Neural progenitor cell (in vitro differentiated cells): ENCODE results near the gene NCDN. TPM values are rescaled to one million over a fixed set of nuclear protein-coding genes. Genes with fewer than 3 reads are reported as not detected.

ENCODE experiments used
- DNase-seq: peaks from one replicate; pipeline ENCODE4 v3.0.0-alpha.2; 2016; ENCODE audit warnings: low spot score
- H2AFZ ChIP-seq: fragments of 200-600 bp; sonication (generic); replicated peaks from 2 replicates; pipeline ENCODE4 v1.6.1; 2016; ENCODE audit warnings: antibody characterized with exemption
- H3F3A ChIP-seq: fragments of 200-600 bp; sonication (generic); 2 replicates; pipeline ENCODE4 v1.6.1; 2016; ENCODE audit warnings: antibody characterized with exemption, low read depth
- H3K27ac ChIP-seq: fragments of 200-600 bp; sonication (generic); 2 replicates; pipeline ENCODE4 v1.5.1; 2016; ENCODE audit warnings: mild to moderate bottlenecking
- H3K27me3 ChIP-seq: fragments of 200-600 bp; sonication (generic); 2 replicates; pipeline ENCODE4 v1.6.1; 2016; ENCODE audit warnings: mild to moderate bottlenecking, moderate library complexity
- H3K36me3 ChIP-seq: fragments of 200-600 bp; sonication (generic); 2 replicates; pipeline ENCODE4 v1.5.1; 2016
- H3K4me1 ChIP-seq: fragments of 200-600 bp; sonication (generic); 2 replicates; pipeline ENCODE4 v1.6.1; 2016; ENCODE audit warnings: mixed run types
- H3K4me2 ChIP-seq: fragments of 200-600 bp; sonication (generic); 2 replicates; pipeline ENCODE4 v1.6.1; 2016
- H3K4me3 ChIP-seq: fragments of 200-600 bp; sonication (generic); 2 replicates; pipeline ENCODE4 v1.5.1; 2016
- H3K79me2 ChIP-seq: fragments of 200-600 bp; sonication (generic); 2 replicates; pipeline ENCODE4 v1.6.1; 2016; ENCODE audit warnings: low read depth
- H3K9ac ChIP-seq: fragments of 200-600 bp; sonication (generic); 2 replicates; pipeline ENCODE4 v1.6.1; 2016
- H3K9me3 ChIP-seq: fragments of 200-600 bp; sonication (generic); 2 replicates; pipeline ENCODE4 v1.5.1; 2016; ENCODE audit warnings: low read depth
- H4K20me1 ChIP-seq: fragments of 200-600 bp; sonication (generic); 2 replicates; pipeline ENCODE4 v1.6.1; 2016; ENCODE audit warnings: low read depth
- H3K27ac Mint-ChIP-seq: 3 replicates; pipeline ENCODE4 v1.8.0; 2021; ENCODE audit warnings: mixed read lengths
- H3K27me3 Mint-ChIP-seq: 2 replicates; pipeline ENCODE4 v1.8.0; 2022; ENCODE audit warnings: low read depth, mild to moderate bottlenecking, inconsistent platforms, moderate library complexity, mixed read lengths; ENCODE audit not compliant: insufficient read depth
- H3K36me3 Mint-ChIP-seq: 3 replicates; pipeline ENCODE4 v1.8.0; 2021; ENCODE audit warnings: mixed read lengths
- H3K4me1 Mint-ChIP-seq: 3 replicates; pipeline ENCODE4 v1.8.0; 2021; ENCODE audit warnings: mixed read lengths
- H3K4me3 Mint-ChIP-seq: 3 replicates; pipeline ENCODE4 v1.8.0; 2021; ENCODE audit warnings: mild to moderate bottlenecking, moderate library complexity, mixed read lengths
- H3K9me3 Mint-ChIP-seq: 3 replicates; pipeline ENCODE4 v1.8.0; 2020; ENCODE audit warnings: mixed read lengths
- CTCF ChIP-seq: fragments of 200-600 bp; sonication (generic); IDR thresholded peaks from 2 replicates; pipeline ENCODE4 v1.5.1; 2017; ENCODE audit warnings: antibody characterized with exemption, mild to moderate bottlenecking
- EZH2 ChIP-seq: fragments of 200-600 bp; sonication (generic); IDR thresholded peaks from 2 replicates; pipeline ENCODE4 v1.6.1; 2017; ENCODE audit warnings: antibody characterized with exemption, mild to moderate bottlenecking, moderate library complexity
- EZH2phosphoT487 ChIP-seq: fragments of 200-600 bp; sonication (generic); IDR thresholded peaks from 2 replicates; pipeline ENCODE4 v1.6.1; 2017; ENCODE audit warnings: antibody characterized with exemption
- total RNA-seq: library from RNA; depleted of rRNA; stranded (reverse); fragments of >200 nt; gene quantifications from 2 replicates; pipeline ENCODE4 v1.2.3, GENCODE V29; 2015; ENCODE audit warnings: low replicate concordance

Gene NCDN
- total RNA-seq, 1 donor from 2014 or later, result 5.8 TPM

GRCh38 chr1:35533586-35533985 is 24.0 kb upstream of the NCDN start:
- Histone ChIP-seq H3K79me2 (peaks cover 55% of the 10 kb centered on the region), H3K9me3 (no peaks in the 10 kb centered on the region), H3K9ac (no peak overlapping the region), H3F3A (no peaks in the 10 kb centered on the region), H3K27me3 (no peaks in the 10 kb centered on the region), H3K4me3 (no peak overlapping the region), H3K4me2 (no peak overlapping the region), H3K36me3 (peaks cover 7% of the 10 kb centered on the region), H3K27ac (no peak overlapping the region), H4K20me1 (peaks cover 8% of the 10 kb centered on the region), H2AFZ (no peak overlapping the region), H3K4me1 (peaks cover 8% of the 10 kb centered on the region)
- Mint-ChIP-seq H3K27ac (no peak overlapping the region), H3K27me3 (no peaks in the 10 kb centered on the region), H3K4me1 (peaks cover 14% of the 10 kb centered on the region), H3K9me3 (peaks cover 29% of the 10 kb centered on the region), H3K4me3 (no peak overlapping the region), H3K36me3 (peaks cover 45% of the 10 kb centered on the region)
- no peak for DNase-seq
- TF ChIP-seq EZH2, result no peak
- TF ChIP-seq CTCF, result no peak
- TF ChIP-seq EZH2phosphoT487, result no peak

GRCh38 chr1:35535243-35535642 is 22.4 kb upstream of the NCDN start:
- Mint-ChIP-seq H3K27ac (no peak overlapping the region), H3K36me3 (peaks cover 31% of the 10 kb centered on the region), H3K9me3 (peaks cover 14% of the 10 kb centered on the region), H3K27me3 (no peaks in the 10 kb centered on the region), H3K4me3 (no peak overlapping the region), H3K4me1 (peaks cover 31% of the 10 kb centered on the region)
- no peak for TF ChIP-seq CTCF
- no peak for TF ChIP-seq EZH2phosphoT487
- TF ChIP-seq EZH2, result no peak
- Histone ChIP-seq H3K9me3 (no peaks in the 10 kb centered on the region), H4K20me1 (peaks cover 24% of the 10 kb centered on the region), H3K36me3 (peaks cover 6% of the 10 kb centered on the region), H2AFZ (no peak overlapping the region), H3K79me2 (peaks cover 69% of the 10 kb centered on the region), H3K27ac (no peak overlapping the region), H3K4me3 (no peak overlapping the region), H3K4me1 (peaks cover 20% of the 10 kb centered on the region), H3K4me2 (no peak overlapping the region), H3K9ac (no peak overlapping the region), H3F3A (peaks cover 12% of the 10 kb centered on the region), H3K27me3 (no peaks in the 10 kb centered on the region)
- no peak for DNase-seq

GRCh38 chr1:35536556-35537162 is 20.9 kb upstream of the NCDN start:
- peaks cover 4% of the 10 kb centered on the region for H3K36me3 ChIP-seq
- H3K4me1 ChIP-seq, result peaks cover 20% of the 10 kb centered on the region
- H3K4me1 Mint-ChIP-seq, result peaks cover 33% of the 10 kb centered on the region
- no peaks in the 10 kb centered on the region for H3K27me3 Mint-ChIP-seq
- no peak for TF ChIP-seq EZH2
- TF ChIP-seq EZH2phosphoT487, result no peak
- no peak for TF ChIP-seq CTCF
- H3K4me2 ChIP-seq, result no peak overlapping the region
- H3K9me3 Mint-ChIP-seq, result peaks cover 5% of the 10 kb centered on the region
- H3K27ac Mint-ChIP-seq, result no peak overlapping the region
- H3K4me3 Mint-ChIP-seq, result no peak overlapping the region
- H3K79me2 ChIP-seq, result peaks cover 81% of the 10 kb centered on the region
- H4K20me1 ChIP-seq, result peaks cover 24% of the 10 kb centered on the region
- no peak overlapping the region for H3K4me3 ChIP-seq
- DNase-seq, result no peak
- no peaks in the 10 kb centered on the region for H3K27me3 ChIP-seq
- H3K36me3 Mint-ChIP-seq, result peaks cover 22% of the 10 kb centered on the region
- H3F3A ChIP-seq, result peaks cover 12% of the 10 kb centered on the region
- H3K27ac ChIP-seq, result no peak overlapping the region
- H3K9me3 ChIP-seq, result no peaks in the 10 kb centered on the region
- no peak overlapping the region for H3K9ac ChIP-seq
- no peak overlapping the region for H2AFZ ChIP-seq
